CD14-positive monocyte (primary cell): ENCODE results near the gene CALY. TPM values are rescaled to one million over a fixed set of nuclear protein-coding genes. Genes with fewer than 3 reads are reported as not detected.

Source experiments
- DNase-seq, 3 donors: peaks; one replicate each; pipeline ENCODE4 v3.0.0-alpha.2; 2011 to 2022
- H2AFZ ChIP-seq: 2 replicates; pipeline ENCODE4 v1.6.0; 2012; ENCODE audit warnings: mild to moderate bottlenecking, low read depth, low read length, inconsistent platforms; ENCODE audit not compliant: insufficient read depth, poor library complexity, severe bottlenecking
- H3K27ac ChIP-seq, 2 donors: 1 replicate in 1 of 2; 2 replicates in 1 of 2; pipeline ENCODE4 v1.5.1; 2012 to 2013; ENCODE audit warnings: low read length in 2 of 2, control low read depth in 1 of 2, inconsistent platforms in 1 of 2, low read depth in 1 of 2, mild to moderate bottlenecking in 1 of 2
- H3K27me3 ChIP-seq, 2 donors: one replicate each; pipeline versions ENCODE4 v1.6.0 to v1.6.1; 2011 to 2013; ENCODE audit warnings: low read length in 2 of 2; ENCODE audit not compliant: control insufficient read depth in 2 of 2, insufficient read depth in 2 of 2
- H3K36me3 ChIP-seq, 2 donors: replicated peaks in 1 of 2; 1 replicate in 1 of 2; 2 replicates in 1 of 2; pipeline versions ENCODE4 v1.5.1 to v1.6.1; 2012 to 2013; ENCODE audit warnings: low read length in 2 of 2, control low read depth in 1 of 2, inconsistent platforms in 1 of 2, mild to moderate bottlenecking in 1 of 2; ENCODE audit not compliant: insufficient read depth in 2 of 2, control insufficient read depth in 1 of 2
- H3K4me1 ChIP-seq, 2 donors: 1 replicate in 1 of 2; 2 replicates in 1 of 2; pipeline versions ENCODE4 v1.5.1 to v1.6.1; 2012 to 2013; ENCODE audit warnings: low read length in 2 of 2, control low read depth in 1 of 2, inconsistent platforms in 1 of 2, mild to moderate bottlenecking in 1 of 2, moderate library complexity in 1 of 2; ENCODE audit not compliant: insufficient read depth in 2 of 2, control insufficient read depth in 1 of 2
- H3K4me2 ChIP-seq: replicated peaks from 2 replicates; pipeline ENCODE3; 2012; ENCODE audit warnings: low read length, moderate library complexity, mild to moderate bottlenecking; ENCODE audit not compliant: poor library complexity, severe bottlenecking; ENCODE audit errors: extremely low read depth
- H3K4me3 ChIP-seq, 3 experiments: fragments of 200-600 bp in 1 of 3; sonication (generic) in 1 of 3; replicated peaks in 1 of 3; 1 replicate in 2 of 3; 2 replicates in 1 of 3; pipeline ENCODE4 v1.5.1; 2011 to 2013; ENCODE audit warnings: low read length in 3 of 3, mild to moderate bottlenecking in 3 of 3, control low read depth in 2 of 3, low read depth in 2 of 3, inconsistent platforms in 1 of 3, moderate library complexity in 1 of 3
- H3K79me2 ChIP-seq: 2 replicates; pipeline ENCODE4 v1.6.0; 2012; ENCODE audit warnings: mild to moderate bottlenecking, control low read depth, inconsistent platforms, low read length, moderate library complexity; ENCODE audit not compliant: insufficient read depth
- H3K9ac ChIP-seq: 2 replicates; pipeline ENCODE4 v1.6.0; 2017; ENCODE audit warnings: low read length, mild to moderate bottlenecking; ENCODE audit not compliant: insufficient read depth, poor library complexity, severe bottlenecking
- H3K9me3 ChIP-seq, 2 donors: replicated peaks in 1 of 2; 1 replicate in 1 of 2; 2 replicates in 1 of 2; pipeline versions ENCODE4 v1.5.1 to v1.6.1; 2012 to 2013; ENCODE audit warnings: low read length in 2 of 2, control low read depth in 1 of 2; ENCODE audit not compliant: control insufficient read depth in 1 of 2, insufficient read depth in 1 of 2
- H4K20me1 ChIP-seq: 2 replicates; pipeline ENCODE4 v1.6.0; 2012; ENCODE audit warnings: mild to moderate bottlenecking, low read length, control low read depth, moderate library complexity; ENCODE audit not compliant: insufficient read depth
- H3K27ac Mint-ChIP-seq, 7 donors: one replicate each; pipeline ENCODE4 v1.8.0; 2020; ENCODE audit warnings: mild to moderate bottlenecking in 7 of 7, mixed read lengths in 7 of 7, moderate library complexity in 6 of 7, inconsistent platforms in 2 of 7
- H3K27me3 Mint-ChIP-seq, 3 donors: one replicate each; pipeline ENCODE4 v1.8.0; 2021 to 2022; ENCODE audit warnings: low read depth in 3 of 3, mild to moderate bottlenecking in 3 of 3, mixed read lengths in 3 of 3, moderate library complexity in 3 of 3, inconsistent platforms in 1 of 3
- H3K36me3 Mint-ChIP-seq, 2 donors: one replicate each; pipeline ENCODE4 v1.8.0; 2020; ENCODE audit warnings: mixed read lengths in 2 of 2, inconsistent platforms in 1 of 2, mild to moderate bottlenecking in 1 of 2
- H3K4me1 Mint-ChIP-seq: one replicate; pipeline ENCODE4 v1.8.0; 2020; ENCODE audit warnings: mild to moderate bottlenecking, mixed read lengths
- H3K4me3 Mint-ChIP-seq, 2 donors: one replicate each; pipeline ENCODE4 v1.8.0; 2020; ENCODE audit warnings: mild to moderate bottlenecking in 2 of 2, mixed read lengths in 2 of 2, moderate library complexity in 1 of 2
- H3K9me3 Mint-ChIP-seq, 7 donors: one replicate each; pipeline ENCODE4 v1.8.0; 2020 to 2022; ENCODE audit warnings: mixed read lengths in 7 of 7, mild to moderate bottlenecking in 6 of 7, moderate library complexity in 6 of 7, inconsistent platforms in 2 of 7
- CTCF ChIP-seq: fragments of 200-600 bp; IDR thresholded peaks from one replicate; pipeline ENCODE4 v1.8.0; 2022; ENCODE audit warnings: antibody characterized with exemption, mild to moderate bottlenecking
- WGBS: methylation state at CpG from one replicate; pipeline ENCODE4 v1.1.5; 2013; ENCODE audit warnings: missing lambda C conversion rate; ENCODE audit not compliant: insufficient coverage; 5-methylcytosine and 5-hydroxymethylcytosine counted together
- intact Hi-C, 2 donors: fragments of 100-400 bp; cut with micrococcal nuclease; formaldehyde crosslinking; loops; one replicate each; pipeline versions ENCODE4 v1.15.0 to v1.15.1; 2023
- polyA plus RNA-seq, 3 donors: library from polyadenylated mRNA; depleted of rRNA in 1 of 3; unstranded in 2 of 3; stranded (reverse) in 1 of 3; fragments of 300-500 nt in 2 of 3; fragments of >200 nt in 1 of 3; fragmentation: Illumina TruSeq in 2 of 3; gene quantifications; 1 replicate in 2 of 3; 2 replicates in 1 of 3; pipeline ENCODE4 v1.2.3, GENCODE V29; 2012 to 2021

The CALY gene
- polyA plus RNA-seq, 3 donors: not detected

DNA sequence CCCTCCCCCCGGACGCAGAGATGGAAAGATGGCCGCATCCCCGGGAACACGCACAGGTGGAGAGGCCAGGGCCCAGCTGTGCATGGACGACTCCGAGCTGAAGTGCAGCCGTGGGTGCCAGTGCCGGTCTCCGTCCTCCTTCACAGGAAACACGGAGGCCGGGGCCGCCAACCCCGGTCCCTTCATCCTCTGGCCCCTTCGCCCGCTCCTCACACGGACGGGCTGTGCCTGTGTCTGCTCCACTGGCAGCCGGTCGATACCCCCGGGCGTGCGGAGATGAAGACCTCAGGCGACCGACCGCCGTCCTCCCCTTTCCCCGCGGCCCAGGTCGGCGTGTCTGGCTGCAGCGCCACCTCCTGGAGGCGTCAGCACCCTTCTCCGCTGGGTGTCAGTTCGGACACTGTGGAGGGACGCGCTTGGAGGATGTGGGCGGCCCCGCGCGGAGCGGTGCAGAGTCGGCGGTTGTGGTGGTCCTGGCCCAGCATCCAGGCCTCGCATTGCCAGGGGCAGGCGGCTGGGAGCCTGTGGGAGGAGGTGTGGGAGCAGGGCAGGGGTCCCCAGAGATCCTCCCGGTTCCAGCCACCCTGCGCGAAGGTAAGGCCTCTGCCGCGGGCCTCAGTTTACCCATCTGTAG, 18.1 kb downstream of the CALY start:
- Mint-ChIP-seq H3K36me3 (peaks cover 4 to 5% of the 10 kb centered on the region in 2 donors), H3K4me3 (peak overlapping the region; percentile 71 to 83), H3K27ac (peak overlapping the region in 1 of 7 donors; percentile 63), H3K27me3 (peaks cover 20 to 33% (median 28%) of the 10 kb centered on the region in 3 donors), H3K4me1 (peaks cover 9% of the 10 kb centered on the region), H3K9me3 (peaks cover 0 to 26% (median 16%) of the 10 kb centered on the region in 7 donors)
- Histone ChIP-seq H3K4me1 (peaks cover 6 to 7% of the 10 kb centered on the region in 2 donors), H3K36me3 (no peaks in the 10 kb centered on the region), H3K79me2 (no peaks in the 10 kb centered on the region), H3K4me3 (peak overlapping the region in 2 of 3 experiments; percentile 10 to 56), H3K9me3 (peaks cover 6 to 8% of the 10 kb centered on the region in 2 donors), H3K27me3 (peaks cover 0 to 13% of the 10 kb centered on the region in 2 donors), H2AFZ (peak overlapping the region; percentile 73), H3K9ac (peak overlapping the region; percentile 36), H4K20me1 (no peaks in the 10 kb centered on the region), H3K27ac (no peak overlapping the region), H3K4me2 (peak overlapping the region; percentile 74)
- DNase-seq: peak; percentile 61 to 70 (median 68)
- WGBS: 10% methylated on average over 39 of the region's 51 CpGs
- TF ChIP-seq CTCF: peak; percentile 94
- intact Hi-C loops: loop anchor here in 1 of 2 donors (5.0 kb wide), 2 partner anchors 176 to 376 kb away; partner anchors contain the start of gene CFAP46

DNA sequence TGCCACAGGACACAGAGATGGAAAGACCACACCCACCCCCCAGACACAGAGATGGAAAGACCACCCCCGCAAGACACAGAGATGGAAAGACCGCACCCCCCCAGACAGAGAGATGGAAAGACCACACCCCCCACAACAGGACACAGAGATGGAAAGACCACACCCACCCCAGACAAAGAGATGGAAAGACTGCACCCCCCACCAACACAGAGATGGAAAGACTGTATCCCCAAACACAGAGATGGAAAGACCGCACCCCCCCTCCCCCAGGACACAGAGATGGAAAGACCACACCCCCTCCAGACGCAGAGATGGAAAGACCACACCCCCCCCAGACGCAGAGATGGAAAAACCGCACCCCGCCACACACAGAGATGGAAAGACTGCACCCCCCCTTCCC, 20.0 kb downstream of the CALY start:
- Histone ChIP-seq H3K27ac (no peak overlapping the region), H3K27me3 (peaks cover 0 to 13% of the 10 kb centered on the region in 2 donors), H3K4me3 (no peak overlapping the region), H3K79me2 (no peaks in the 10 kb centered on the region), H3K4me1 (peaks cover 6 to 7% of the 10 kb centered on the region in 2 donors), H3K9ac (no peak overlapping the region), H4K20me1 (no peaks in the 10 kb centered on the region), H2AFZ (no peak overlapping the region), H3K4me2 (no peak overlapping the region), H3K9me3 (peaks cover 6 to 8% of the 10 kb centered on the region in 2 donors), H3K36me3 (peaks cover 11 to 17% of the 10 kb centered on the region in 2 donors)
- intact Hi-C loops: loop anchor here in 1 of 2 donors (5.0 kb wide), 2 partner anchors 174 to 374 kb away; partner anchors contain the start of gene CFAP46
- peaks cover 19% of the 10 kb centered on the region in 2 donors for H3K36me3 Mint-ChIP-seq
- WGBS: no CpG with 5 or more reads among the region's 7 CpGs
- no peak overlapping the region for H3K27ac Mint-ChIP-seq
- H3K27me3 Mint-ChIP-seq: peaks cover 18 to 28% (median 22%) of the 10 kb centered on the region in 3 donors
- H3K9me3 Mint-ChIP-seq: peaks cover 0 to 21% (median 16%) of the 10 kb centered on the region in 7 donors
- DNase-seq: no peak
- H3K4me3 Mint-ChIP-seq: no peak overlapping the region
- H3K4me1 Mint-ChIP-seq: peaks cover 9% of the 10 kb centered on the region
- no peak for TF ChIP-seq CTCF
